ENCODE data around the gene CATSPERZ. TPM values are rescaled to one million over a fixed set of nuclear protein-coding genes. Genes with fewer than 3 reads are reported as not detected.

The CATSPERZ gene
- total and polyA plus RNA-seq, 2 experiments from 2014 or later, result not detected

GRCh38 chr11:64287676-64288352 lies 12.3 kb upstream of the CATSPERZ start:
- TF ChIP-seq EZH2 (IDR thresholded peaks at IDR 0.05; ENCODE audit: insufficient read depth, poor library complexity, severe bottlenecking) (no peak), EZH2phosphoT487 (IDR thresholded peaks at IDR 0.05; ENCODE audit: insufficient read depth, low read depth) (no peak)
- H3K4me1 ChIP-seq (ENCODE audit: insufficient read depth), result no peaks in the 10 kb centered on the region
- H3F3A ChIP-seq (ENCODE audit: insufficient read depth), result no peaks in the 10 kb centered on the region
- no peaks in the 10 kb centered on the region for H3K9me3 ChIP-seq (ENCODE audit: low read depth)
- DNase-seq, result no peak
- H3K36me3 ChIP-seq (ENCODE audit: low read depth), result no peaks in the 10 kb centered on the region
- in situ Hi-C loops (cut with MboI), result no loop called here
- peaks cover 11% of the 10 kb centered on the region for H3K27me3 ChIP-seq (replicated peaks; ENCODE audit: insufficient read depth)
- H3K4me3 ChIP-seq, result no peak overlapping the region
- H3K4me2 ChIP-seq (ENCODE audit: unreplicated experiment), result no peak overlapping the region
- H3K9me2 ChIP-seq (ENCODE audit: insufficient read depth), result no peaks in the 10 kb centered on the region
- peaks cover 22% of the 10 kb centered on the region for H3K79me2 ChIP-seq (ENCODE audit: insufficient read depth)
- WGBS, 2 experiments (ENCODE audit: low coverage in 1 of 2, low lambda C conversion rate in 2 of 2, missing lambda C conversion rate in 2 of 2), result 97% methylated on average over 31 to 33 of the region's 33 CpGs
- H3K9ac ChIP-seq, result no peak overlapping the region
- H3K27ac ChIP-seq, result no peak overlapping the region
- no peak overlapping the region for H2AFZ ChIP-seq
- no peaks in the 10 kb centered on the region for H4K20me1 ChIP-seq (ENCODE audit: insufficient read depth)

- no peaks in the 10 kb centered on the region for H3K36me3 ChIP-seq (ENCODE audit: low read depth)
- H3K4me1 ChIP-seq (ENCODE audit: insufficient read depth), result no peaks in the 10 kb centered on the region
- H3K4me2 ChIP-seq (ENCODE audit: unreplicated experiment), result no peak overlapping the region
- in situ Hi-C loops (cut with MboI), result no loop called here
- no peaks in the 10 kb centered on the region for H3F3A ChIP-seq (ENCODE audit: insufficient read depth)
- no peaks in the 10 kb centered on the region for H4K20me1 ChIP-seq (ENCODE audit: insufficient read depth)
- no peak overlapping the region for H3K4me3 ChIP-seq
- H3K27ac ChIP-seq, result no peak overlapping the region
- H3K9me3 ChIP-seq (ENCODE audit: low read depth), result no peaks in the 10 kb centered on the region
- no peak overlapping the region for H2AFZ ChIP-seq
- H3K79me2 ChIP-seq (ENCODE audit: insufficient read depth), result peaks cover 16% of the 10 kb centered on the region
- no peak for TF ChIP-seq EZH2 (IDR thresholded peaks at IDR 0.05; ENCODE audit: insufficient read depth, poor library complexity, severe bottlenecking)
- TF ChIP-seq EZH2phosphoT487 (IDR thresholded peaks at IDR 0.05; ENCODE audit: insufficient read depth, low read depth), result no peak
- no peak for DNase-seq
- peaks cover 16% of the 10 kb centered on the region for H3K27me3 ChIP-seq (replicated peaks; ENCODE audit: insufficient read depth)
- H3K9ac ChIP-seq, result no peak overlapping the region
- WGBS, 2 experiments (ENCODE audit: low coverage in 1 of 2, low lambda C conversion rate in 2 of 2, missing lambda C conversion rate in 2 of 2), result 75 to 82% methylated on average over 9 of the region's 9 CpGs
- H3K9me2 ChIP-seq (ENCODE audit: insufficient read depth), result no peaks in the 10 kb centered on the region
Observed at GRCh38 chr11:64288353-64288750, 11.8 kb upstream of the CATSPERZ start.

- DNase-seq, result no peak
- Histone ChIP-seq H3K27me3 (replicated peaks; ENCODE audit: insufficient read depth) (peaks cover 17% of the 10 kb centered on the region), H3K4me3 (no peak overlapping the region), H3K79me2 (ENCODE audit: insufficient read depth) (peaks cover 9% of the 10 kb centered on the region), H4K20me1 (ENCODE audit: insufficient read depth) (no peaks in the 10 kb centered on the region), H3K9me3 (ENCODE audit: low read depth) (no peaks in the 10 kb centered on the region), H3K27ac (no peak overlapping the region), H3K4me2 (ENCODE audit: unreplicated experiment) (no peak overlapping the region), H3K9me2 (ENCODE audit: insufficient read depth) (no peaks in the 10 kb centered on the region), H3K36me3 (ENCODE audit: low read depth) (no peaks in the 10 kb centered on the region), H3K4me1 (ENCODE audit: insufficient read depth) (no peaks in the 10 kb centered on the region), H3F3A (ENCODE audit: insufficient read depth) (no peaks in the 10 kb centered on the region), H2AFZ (no peak overlapping the region), H3K9ac (no peak overlapping the region)
- TF ChIP-seq EZH2 (IDR thresholded peaks at IDR 0.05; ENCODE audit: insufficient read depth, poor library complexity, severe bottlenecking) (no peak), EZH2phosphoT487 (IDR thresholded peaks at IDR 0.05; ENCODE audit: insufficient read depth, low read depth) (no peak)
- in situ Hi-C loops (cut with MboI), result no loop called here
- WGBS, 2 experiments (ENCODE audit: low coverage in 1 of 2, low lambda C conversion rate in 2 of 2, missing lambda C conversion rate in 2 of 2), result 81 to 82% methylated on average over 10 to 13 of the region's 13 CpGs
Observed at GRCh38 chr11:64289002-64289564, 11.1 kb upstream of the CATSPERZ start.

DNA sequence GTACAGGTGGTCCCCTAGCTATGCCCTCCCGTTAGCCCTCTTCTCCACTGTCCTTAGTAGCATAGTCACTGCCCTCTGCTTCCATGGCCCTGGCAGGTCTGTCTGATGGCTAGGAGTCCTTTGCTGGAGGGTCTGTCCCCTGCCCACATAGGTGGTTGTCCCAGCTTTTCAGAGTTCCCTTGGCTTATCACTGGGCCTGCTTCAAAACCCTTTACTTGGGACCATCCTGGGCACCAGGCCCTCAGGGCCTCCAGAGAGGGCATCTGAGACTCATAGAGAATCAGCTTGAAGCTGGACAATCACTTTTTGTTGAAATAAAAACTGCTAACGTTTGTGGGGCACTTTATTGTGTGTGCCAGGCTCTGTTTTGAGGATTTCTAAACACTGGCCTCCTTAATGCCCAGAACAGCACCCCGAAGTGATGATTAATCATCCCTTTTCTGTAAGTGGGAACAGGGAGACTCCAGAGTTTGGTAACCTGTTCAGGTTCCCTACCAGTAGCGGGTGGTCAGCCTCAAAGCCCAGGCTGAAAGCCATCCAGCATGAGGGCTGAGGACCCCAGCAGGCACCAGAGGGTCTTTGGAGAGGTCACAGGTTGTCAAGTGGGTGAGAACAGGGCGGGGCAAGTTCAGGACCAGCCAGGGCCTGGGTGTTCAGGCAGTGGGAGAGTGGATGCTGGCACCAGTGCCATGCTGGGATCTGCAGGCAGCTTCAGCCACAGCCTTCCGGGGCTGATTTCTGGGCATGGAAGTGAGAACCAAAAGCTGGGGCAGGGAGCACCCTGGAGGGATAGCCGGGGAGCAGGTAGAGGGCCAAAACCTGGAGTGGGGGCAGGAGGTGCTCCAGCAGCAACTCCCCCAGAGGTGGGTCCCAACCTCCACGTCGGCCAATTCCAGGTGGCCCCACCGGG lies 9.6 kb upstream of the CATSPERZ start:
- no peak for DNase-seq
- Histone ChIP-seq H3K27ac (no peak overlapping the region), H3K9ac (no peak overlapping the region), H3K79me2 (ENCODE audit: insufficient read depth) (0 out of 2 replicates have a peak, but pooled peaks cover 6% of the 10 kb centered on the region), H3F3A (ENCODE audit: insufficient read depth) (no peaks in the 10 kb centered on the region), H3K4me1 (ENCODE audit: insufficient read depth) (0 out of 2 replicates have a peak, but pooled peaks cover 2% of the 10 kb centered on the region), H3K4me3 (no peak overlapping the region), H2AFZ (no peak overlapping the region), H3K9me3 (ENCODE audit: low read depth) (no peaks in the 10 kb centered on the region), H3K4me2 (ENCODE audit: unreplicated experiment) (no peak overlapping the region), H4K20me1 (ENCODE audit: insufficient read depth) (no peaks in the 10 kb centered on the region), H3K27me3 (replicated peaks; ENCODE audit: insufficient read depth) (peaks cover 20% of the 10 kb centered on the region), H3K9me2 (ENCODE audit: insufficient read depth) (no peaks in the 10 kb centered on the region), H3K36me3 (ENCODE audit: low read depth) (no peaks in the 10 kb centered on the region)
- WGBS, 2 experiments (ENCODE audit: low coverage in 1 of 2, low lambda C conversion rate in 2 of 2, missing lambda C conversion rate in 2 of 2), result 56 to 59% methylated on average over 10 of the region's 10 CpGs
- TF ChIP-seq EZH2 (IDR thresholded peaks at IDR 0.05; ENCODE audit: insufficient read depth, poor library complexity, severe bottlenecking) (peak; percentile 34), EZH2phosphoT487 (IDR thresholded peaks at IDR 0.05; ENCODE audit: insufficient read depth, low read depth) (no peak)
- in situ Hi-C loops (cut with MboI), result no loop called here
